Measurements from ENCODE around the gene MAD1L1. TPM values are rescaled to one million over a fixed set of nuclear protein-coding genes. Genes with fewer than 3 reads are reported as not detected.

The MAD1L1 gene
- total and polyA plus RNA-seq, 2 of the 8 experiments (the other 6 are each of a cell fraction or from before 2014, with no cell fraction given), result 40.4 to 44.6 TPM

DNA sequence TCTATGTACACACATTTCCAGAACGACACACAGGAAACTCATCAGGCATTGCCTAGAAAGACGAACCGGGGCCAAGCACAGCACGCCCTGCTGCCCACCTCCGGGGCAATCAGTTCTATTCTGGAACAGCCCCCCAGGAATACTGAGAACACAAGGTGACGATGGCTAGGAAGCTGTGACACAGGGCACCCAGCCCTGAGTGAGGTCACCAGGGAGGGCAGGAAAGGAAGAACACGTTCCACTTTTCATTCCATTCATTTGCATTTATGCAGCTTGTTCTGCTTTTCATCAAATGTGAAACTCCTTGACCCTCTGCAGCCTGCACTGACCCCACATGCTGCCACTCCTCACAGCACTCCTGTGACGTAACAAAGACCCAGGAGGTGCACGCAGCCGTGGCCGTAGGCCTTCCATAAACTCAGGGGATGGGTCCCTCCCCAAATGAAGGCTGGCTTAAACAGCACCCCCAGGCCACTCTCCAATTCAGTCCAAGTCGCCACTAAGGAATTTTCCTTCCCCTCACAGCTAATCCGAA, 28.9 kb downstream of the MAD1L1 start:
- no peak overlapping the region for H3K4me3 ChIP-seq (ENCODE audit: extremely low read depth in 1 of 4, insufficient read depth in 2 of 4, low read depth in 3 of 4, low read length in 4 of 4)
- H3K56ac ChIP-seq (replicated peaks; ENCODE audit: insufficient read length, low read depth, low read length), result no peak overlapping the region
- no peaks in the 10 kb centered on the region for H3K27me3 ChIP-seq (replicated peaks in 1 of 4; ENCODE audit: control insufficient read depth in 3 of 4, extremely low read depth in 1 of 4, insufficient read depth in 3 of 4, low read length in 3 of 4)
- no peak overlapping the region for H3K18ac ChIP-seq (ENCODE audit: extremely low read depth, low read length)
- peaks cover 4 to 26% (median 13%) of the 10 kb centered on the region in 4 experiments; a peak in 6 of 8 replicates for H3K36me3 ChIP-seq (ENCODE audit: control insufficient read depth in 2 of 4, insufficient read depth in 4 of 4, low read length in 3 of 4)
- H3K4me2 ChIP-seq (ENCODE audit: insufficient read depth in 1 of 2, low read depth in 2 of 2, low read length in 2 of 2), result no peak overlapping the region
- H3K9me3 ChIP-seq (ENCODE audit: insufficient read depth in 2 of 2, low read depth in 1 of 2, low read length in 1 of 2), result no peaks in the 10 kb centered on the region
- no peak overlapping the region for H3K9ac ChIP-seq (replicated peaks in 1 of 4; ENCODE audit: extremely low read depth in 1 of 4, low read depth in 3 of 4, low read length in 3 of 4)
- H2AK5ac ChIP-seq (ENCODE audit: low read depth, low read length), result no peak overlapping the region
- no peak for FAIRE-seq
- no peak overlapping the region for H2AFZ ChIP-seq (ENCODE audit: low read length)
- no peak overlapping the region for H3K14ac ChIP-seq (ENCODE audit: insufficient read length)
- H2BK20ac ChIP-seq (ENCODE audit: low read length), result no peak overlapping the region
- H2BK15ac ChIP-seq (ENCODE audit: low read length), result no peak overlapping the region
- H3K4me1 ChIP-seq (replicated peaks in 1 of 4; ENCODE audit: control insufficient read depth in 3 of 4, insufficient read depth in 4 of 4, low read length in 3 of 4), result no peaks in the 10 kb centered on the region
- no peak overlapping the region for H4K91ac ChIP-seq (replicated peaks; ENCODE audit: insufficient read length, low read length)
- no peak overlapping the region for H4K5ac ChIP-seq (ENCODE audit: insufficient read length, low read depth, low read length)
- H3K79me2 ChIP-seq (ENCODE audit: control insufficient read depth in 1 of 2, insufficient read depth in 2 of 2, low read length in 2 of 2), result peaks cover 0 to 3% of the 10 kb centered on the region in 2 experiments; a peak in 1 of 4 replicates
- H3K23ac ChIP-seq (ENCODE audit: insufficient read length), result no peak overlapping the region
- no peak overlapping the region for H2BK120ac ChIP-seq (replicated peaks; ENCODE audit: low read depth, low read length)
- CTCF ChIA-PET (ENCODE audit: partially characterized antibody), result interaction anchor here (0.7 to 1.5 kb wide), 4 partner anchors 9 to 450 kb away, joined by 3 to 7 read pairs (median 4); no protein-coding TSS in a partner anchor
- H2BK12ac ChIP-seq (ENCODE audit: low read depth, low read length), result no peak overlapping the region
- POLR2A ChIA-PET (ENCODE audit: partially characterized antibody), result no interaction called here
- no peak overlapping the region for H3K4ac ChIP-seq (replicated peaks; ENCODE audit: insufficient read length, low read depth, low read length)
- no peak for DNase-seq (ENCODE audit: low read depth in 1 of 2, low spot score in 2 of 2)
- peaks cover 4% of the 10 kb centered on the region for H3K79me1 ChIP-seq (ENCODE audit: low read depth, low read length)
- H4K8ac ChIP-seq (ENCODE audit: extremely low read depth, insufficient read depth, low read length), result no peak overlapping the region
- no peak overlapping the region for H2BK5ac ChIP-seq (ENCODE audit: low read depth, low read length)
- 92% methylated on average over 13 of the region's 13 CpGs; no CpG with 5 or more reads in 1 of the 2 experiments for WGBS, 2 experiments (ENCODE audit: extremely low coverage in 1 of 2, insufficient coverage in 1 of 2, insufficient read length in 1 of 2, insufficient replicate concordance in 2 of 2, low coverage in 1 of 2, low lambda C conversion rate in 2 of 2, missing lambda C conversion rate in 1 of 2)
- no peaks in the 10 kb centered on the region for H3K23me2 ChIP-seq (ENCODE audit: low read depth, low read length)
- H4K20me1 ChIP-seq (replicated peaks in 1 of 2; ENCODE audit: control insufficient read depth in 1 of 2, insufficient read depth in 2 of 2, low read length in 2 of 2), result peaks cover 10 to 16% of the 10 kb centered on the region in 2 experiments
- H3K27ac ChIP-seq (ENCODE audit: low read depth, low read length), result no peak overlapping the region
- TF ChIP-seq CBX8 (IDR thresholded peaks at IDR 0.05; ENCODE audit: borderline replicate concordance, low read depth, low read length) (no peak), ZNF274 (IDR thresholded peaks at IDR 0.05; ENCODE audit: borderline replicate concordance, extremely low read depth, low read length) (no peak), TAF7 (optimal IDR thresholded peaks at IDR 0.05; ENCODE audit: borderline replicate concordance, low read depth, low read length) (no peak), TEAD4 (IDR thresholded peaks at IDR 0.05; ENCODE audit: low read depth, low read length) (no peak), HDAC6 (IDR thresholded peaks at IDR 0.05; ENCODE audit: low read depth, low read length) (no peak), CBX5 (IDR thresholded peaks at IDR 0.05; ENCODE audit: low read depth, low read length) (no peak)
- TF ChIP-seq, protein P1, sequence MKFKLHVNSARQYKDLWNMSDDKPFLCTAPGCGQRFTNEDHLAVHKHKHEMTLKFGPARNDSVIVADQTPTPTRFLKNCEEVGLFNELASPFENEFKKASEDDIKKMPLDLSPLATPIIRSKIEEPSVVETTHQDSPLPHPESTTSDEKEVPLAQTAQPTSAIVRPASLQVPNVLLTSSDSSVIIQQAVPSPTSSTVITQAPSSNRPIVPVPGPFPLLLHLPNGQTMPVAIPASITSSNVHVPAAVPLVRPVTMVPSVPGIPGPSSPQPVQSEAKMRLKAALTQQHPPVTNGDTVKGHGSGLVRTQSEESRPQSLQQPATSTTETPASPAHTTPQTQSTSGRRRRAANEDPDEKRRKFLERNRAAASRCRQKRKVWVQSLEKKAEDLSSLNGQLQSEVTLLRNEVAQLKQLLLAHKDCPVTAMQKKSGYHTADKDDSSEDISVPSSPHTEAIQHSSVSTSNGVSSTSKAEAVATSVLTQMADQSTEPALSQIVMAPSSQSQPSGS (IDR thresholded peaks at IDR 0.05; ENCODE audit: low read length), result no peak
